Measurements from ENCODE around the gene PIM2. TPM values are rescaled to one million over a fixed set of nuclear protein-coding genes. Genes with fewer than 3 reads are reported as not detected.

Gene PIM2
- polyA plus RNA-seq, 1 of the 3 experiments (the other 2 are of a cell fraction), result 12.3 TPM

- 0 out of 2 replicates have a peak, but pooled peaks cover 13% of the 10 kb centered on the region for H4K20me1 ChIP-seq (ENCODE audit: insufficient read depth)
- peaks cover 0 to 15% of the 10 kb centered on the region in 2 experiments; a peak in 1 of 4 replicates for H3K4me1 ChIP-seq (ENCODE audit: control insufficient read depth in 1 of 2, insufficient read depth in 2 of 2, low read depth in 1 of 2, low read length in 1 of 2)
- H3K9ac ChIP-seq, result peak overlapping the region; percentile 73
- H3K36me3 ChIP-seq (replicated peaks in 1 of 2; ENCODE audit: control insufficient read depth in 1 of 2, insufficient read depth in 2 of 2, low read length in 1 of 2), result peaks cover 6 to 36% of the 10 kb centered on the region in 2 experiments
- no peaks in the 10 kb centered on the region for H3K9me3 ChIP-seq
- H3K79me2 ChIP-seq (ENCODE audit: insufficient read depth), result peaks cover 38% of the 10 kb centered on the region
- H3F3A ChIP-seq (replicated peaks; ENCODE audit: insufficient read depth), result peaks cover 4% of the 10 kb centered on the region
- no peak for TF ChIP-seq TCF12 (IDR thresholded peaks at IDR 0.05)
- no peak for TF ChIP-seq RXRA (IDR thresholded peaks at IDR 0.05; ENCODE audit: borderline replicate concordance, low read depth)
- TF ChIP-seq CTCF (IDR thresholded peaks at IDR 0.05), result no peak
- TF ChIP-seq IRF3 (IDR thresholded peaks at IDR 0.05; ENCODE audit: low read depth, low read length), result no peak
- TF ChIP-seq MEF2A (IDR thresholded peaks at IDR 0.05; ENCODE audit: borderline replicate concordance, low read depth), result no peak
- TF ChIP-seq FOSL2 (IDR thresholded peaks at IDR 0.05; ENCODE audit: borderline replicate concordance, low read depth), result no peak
- no peaks in the 10 kb centered on the region for H3K9me2 ChIP-seq
- ChIA-PET CTCF (interaction anchor here (0.9 to 2.0 kb wide), 2 partner anchors 10 to 13 kb away, joined by 4 to 5 read pairs; partner anchors contain the start of genes PQBP1 and TIMM17B), POLR2A (interaction anchor here (1.1 kb wide), 1 partner anchor 20 kb away, joined by 3 read pairs; no protein-coding TSS in a partner anchor)
- peak overlapping the region; percentile 97 for H2AFZ ChIP-seq (ENCODE audit: low read depth)
- H3K4me2 ChIP-seq, result peak overlapping the region; percentile 100
- WGBS (ENCODE audit: low lambda C conversion rate), result 1% methylated on average over 12 of the region's 12 CpGs
- H3K27me3 ChIP-seq (ENCODE audit: insufficient read depth), result no peaks in the 10 kb centered on the region
- H3K4me3 ChIP-seq (ENCODE audit: low read depth in 2 of 2, low read length in 1 of 2), result peak overlapping the region; percentile 84 to 95
- no peak for DNase-seq
- H3K27ac ChIP-seq (ENCODE audit: low read depth in 2 of 2, low read length in 1 of 2), result peak overlapping the region; percentile 77 to 89; a peak in 3 of 4 replicates
Observed at GRCh38 chrX:48910926-48911411, 7.9 kb downstream of the PIM2 start.

GRCh38 chrX:48909703-48910294 is 9.0 kb downstream of the PIM2 start:
- no peak overlapping the region for H2AFZ ChIP-seq (ENCODE audit: low read depth)
- peaks cover 8 to 43% of the 10 kb centered on the region in 2 experiments for H3K36me3 ChIP-seq (replicated peaks in 1 of 2; ENCODE audit: control insufficient read depth in 1 of 2, insufficient read depth in 2 of 2, low read length in 1 of 2)
- peaks cover 4% of the 10 kb centered on the region for H3F3A ChIP-seq (replicated peaks; ENCODE audit: insufficient read depth)
- DNase-seq, result no peak
- H3K4me2 ChIP-seq, result peak overlapping the region; percentile 100
- no peaks in the 10 kb centered on the region for H3K9me2 ChIP-seq
- POLR2A ChIA-PET, result no interaction called here
- 96% methylated on average over 12 of the region's 17 CpGs for WGBS (ENCODE audit: low lambda C conversion rate)
- H4K20me1 ChIP-seq (ENCODE audit: insufficient read depth), result 0 out of 2 replicates have a peak, but pooled peaks cover 13% of the 10 kb centered on the region
- peaks cover 0 to 15% of the 10 kb centered on the region in 2 experiments; a peak in 1 of 4 replicates for H3K4me1 ChIP-seq (ENCODE audit: control insufficient read depth in 1 of 2, insufficient read depth in 2 of 2, low read depth in 1 of 2, low read length in 1 of 2)
- CTCF ChIA-PET, result no interaction called here
- TF ChIP-seq REST (IDR thresholded peaks at IDR 0.05; ENCODE audit: low read depth, low read length) (no peak), MEF2A (IDR thresholded peaks at IDR 0.05; ENCODE audit: borderline replicate concordance, low read depth) (no peak), EP300 (IDR thresholded peaks at IDR 0.05; ENCODE audit: borderline replicate concordance in 1 of 2, low read depth in 1 of 2, low read length in 1 of 2) (no peak), SMC3 (IDR thresholded peaks at IDR 0.05; ENCODE audit: low read depth, low read length) (no peak), USF2 (IDR thresholded peaks at IDR 0.05; ENCODE audit: borderline replicate concordance, low read depth, low read length) (no peak), SIN3A (IDR thresholded peaks at IDR 0.05; ENCODE audit: borderline replicate concordance, low read depth, low read length) (no peak), MXI1 (IDR thresholded peaks at IDR 0.05; ENCODE audit: low read depth, low read length) (no peak), NFIC (IDR thresholded peaks at IDR 0.05; ENCODE audit: borderline replicate concordance) (no peak), RAD21 (IDR thresholded peaks at IDR 0.05; ENCODE audit: low read length) (no peak)
- peaks cover 38% of the 10 kb centered on the region for H3K79me2 ChIP-seq (ENCODE audit: insufficient read depth)
- H3K27ac ChIP-seq (ENCODE audit: low read depth in 2 of 2, low read length in 1 of 2), result no peak overlapping the region
- H3K9me3 ChIP-seq, result no peaks in the 10 kb centered on the region
- no peaks in the 10 kb centered on the region for H3K27me3 ChIP-seq (ENCODE audit: insufficient read depth)
- H3K4me3 ChIP-seq (ENCODE audit: low read depth in 2 of 2, low read length in 1 of 2), result peak overlapping the region; percentile 84 to 95; a peak in 2 of 4 replicates
- H3K9ac ChIP-seq, result 0 out of 2 replicates have a peak overlapping the region, but pooled peaks have one; percentile 73
